Body of pancreas (tissue), 4 donors: ENCODE measurements around the gene UNCX.

Experiments used
- CTCF ChIP-seq, 7 experiments: fragments of 450-650 bp in 4 of 7; fragments of 200-600 bp in 3 of 7; sonication (generic) in 3 of 7; IDR thresholded peaks; one replicate each; pipeline ENCODE4 v1.5.1; 2016 to 2019; ENCODE audit warnings: antibody characterized with exemption in 7 of 7
- POLR2A ChIP-seq, 3 donors: fragments of 450-650 bp; IDR thresholded peaks; one replicate each; pipeline ENCODE4 v1.6.1; 2016; ENCODE audit warnings: antibody characterized with exemption in 3 of 3, mild to moderate bottlenecking in 2 of 3

- TF ChIP-seq CTCF (IDR thresholded peaks at IDR 0.05), result peak; percentile 24 to 68 (median 58)
- TF ChIP-seq POLR2A (IDR thresholded peaks at IDR 0.05), result no peak
These were observed 38.9 kb upstream of the UNCX start for GRCh38 chr7:1193593-1194424.
